ENCODE results near the gene ATP5PD.
"Not testable (repeated sequence)": the region's sequence is repeated elsewhere in the genome, so short reads cannot be mapped to it uniquely, and the experiment has no call there.

Gene ATP5PD

GRCh38 chr17:75059369-75060345, 12.9 kb upstream of the ATP5PD start:
- DNase-seq (ENCODE audit: low read depth in 2 of 3, low spot score in 2 of 3): no peak

DNA sequence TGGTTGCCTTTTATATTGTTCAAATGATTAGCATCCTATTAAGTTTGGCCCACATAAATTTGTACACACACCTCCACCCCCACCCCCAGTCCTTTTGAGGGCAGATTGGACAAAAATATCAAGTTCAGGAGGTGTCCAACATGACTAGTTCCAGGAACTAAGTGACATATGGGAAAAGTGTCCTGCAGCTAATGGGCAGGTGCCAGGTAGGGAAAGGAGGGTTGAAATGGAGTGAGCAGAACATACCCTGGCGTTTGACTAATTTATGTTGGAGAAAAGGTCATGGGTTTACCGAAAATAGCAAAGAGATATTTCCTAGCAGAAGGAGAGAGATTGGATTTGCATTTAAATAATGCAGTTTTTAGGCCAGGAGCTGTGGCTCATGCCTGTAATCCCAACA, 5.2 kb upstream of the ATP5PD start:
- no peak for DNase-seq (ENCODE audit: low read depth in 2 of 3, low spot score in 2 of 3)

GRCh38 chr17:75049706-75050105, 2.9 kb upstream of the ATP5PD start:
- no peak for DNase-seq (ENCODE audit: low read depth in 2 of 3, low spot score in 2 of 3)

- DNase-seq (ENCODE audit: low read depth in 2 of 3, low spot score in 2 of 3): no peak
These were observed 2.3 kb upstream of the ATP5PD start for GRCh38 chr17:75049057-75049456.

DNA sequence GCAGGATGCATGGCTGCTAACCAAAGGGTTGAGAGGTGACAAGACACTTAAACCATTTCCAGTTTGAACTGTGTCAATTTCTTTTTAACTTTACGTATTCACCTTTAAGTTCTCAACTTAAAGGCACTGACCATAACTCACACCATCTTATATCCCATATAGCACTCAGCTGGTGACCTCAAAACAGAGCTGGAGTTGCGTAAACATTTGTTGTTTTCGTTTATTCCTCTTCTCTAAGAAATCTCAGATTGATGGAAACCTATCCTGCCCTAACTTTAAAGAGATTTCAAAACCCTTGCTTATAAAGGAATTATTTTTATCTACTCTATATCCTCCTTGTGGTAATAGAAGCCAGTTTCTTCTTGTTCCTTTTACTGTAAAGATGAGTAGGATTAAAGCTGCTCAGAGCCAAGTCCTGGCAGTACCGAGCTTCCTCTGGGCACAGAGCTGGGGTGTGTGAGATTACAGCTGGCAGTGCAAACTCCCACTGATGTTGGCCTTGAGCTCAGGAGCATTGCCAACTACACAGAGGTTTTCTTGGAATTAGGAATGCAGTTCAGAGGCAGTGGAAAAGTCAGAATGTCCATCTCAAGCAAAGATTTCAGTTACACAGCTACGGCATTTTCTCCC, 1.6 kb upstream of the ATP5PD start:
- no peak for DNase-seq (ENCODE audit: low read depth in 2 of 3, low spot score in 2 of 3)

- no peak for DNase-seq (ENCODE audit: low read depth in 2 of 3, low spot score in 2 of 3)
These were observed 779 bp upstream of the ATP5PD start for GRCh38 chr17:75047398-75048098.

GRCh38 chr17:75045946-75046406, 793 bp downstream of the ATP5PD start:
- DNase-seq (ENCODE audit: low read depth in 2 of 3, low spot score in 2 of 3): not testable (repeated sequence)

- DNase-seq (ENCODE audit: low read depth in 2 of 3, low spot score in 2 of 3): no peak
These were observed 2.1 kb downstream of the ATP5PD start for GRCh38 chr17:75044716-75045115.

GRCh38 chr17:75043789-75044188, 3.0 kb downstream of the ATP5PD start:
- not testable (repeated sequence) for DNase-seq (ENCODE audit: low read depth in 2 of 3, low spot score in 2 of 3)

- no peak for DNase-seq (ENCODE audit: low read depth in 2 of 3, low spot score in 2 of 3)
These were observed 5.0 kb downstream of the ATP5PD start for GRCh38 chr17:75041656-75042280.

DNA sequence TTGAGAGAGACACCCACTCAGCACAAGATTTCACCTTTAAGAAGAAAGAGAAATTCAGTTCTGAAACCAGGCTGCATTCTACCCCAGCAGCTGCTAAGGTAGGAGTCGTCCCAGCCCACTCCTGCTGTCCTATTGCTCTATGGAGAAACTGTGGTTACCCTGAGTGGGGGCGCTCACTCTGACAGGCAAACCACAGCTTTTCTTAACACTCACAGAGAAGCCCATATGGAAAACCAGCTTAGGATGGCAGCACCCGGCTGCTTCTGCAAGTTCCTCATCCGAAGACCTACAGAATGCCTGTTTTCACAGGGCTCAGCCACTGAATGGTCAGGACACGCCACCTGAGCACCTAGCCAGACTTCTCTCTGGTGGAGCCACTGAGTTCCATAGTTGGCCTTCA, 7.5 kb downstream of the ATP5PD start:
- DNase-seq (ENCODE audit: low read depth in 2 of 3, low spot score in 2 of 3): no peak

- no peak for DNase-seq (ENCODE audit: low read depth in 2 of 3, low spot score in 2 of 3)
These were observed 10.0 kb downstream of the ATP5PD start for GRCh38 chr17:75036643-75037268.

DNA sequence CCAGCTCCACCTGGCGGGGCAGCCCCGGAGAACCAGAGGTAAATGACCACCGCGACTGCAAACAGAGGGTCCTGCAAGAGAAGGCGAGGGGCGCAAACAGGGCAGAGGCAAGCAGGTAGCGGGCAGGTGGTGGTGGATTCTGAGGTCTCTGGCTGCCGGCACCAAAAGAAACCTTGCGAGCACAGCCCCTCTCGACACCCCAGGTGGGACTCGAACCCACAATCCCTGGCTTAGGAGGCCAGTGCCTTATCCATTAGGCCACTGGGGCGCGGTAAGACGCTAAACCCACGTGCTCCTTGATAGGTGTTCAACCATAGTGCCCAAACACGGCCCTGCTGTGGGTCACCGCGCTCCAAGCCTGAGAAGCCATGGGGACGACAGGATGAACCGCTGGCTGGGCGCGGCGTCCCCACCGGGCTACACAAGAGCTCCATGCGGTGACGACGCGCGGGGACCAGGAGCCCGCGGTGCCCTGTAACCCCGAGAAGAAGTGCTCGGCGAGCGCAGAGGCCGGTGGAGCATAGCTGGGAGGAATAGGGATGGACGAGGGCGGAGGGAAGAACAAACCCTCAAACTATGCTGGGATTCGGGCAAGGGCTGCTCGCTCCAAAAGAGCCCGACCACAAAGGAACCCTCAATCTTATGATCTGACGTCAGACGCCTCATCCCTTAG, 12.4 kb downstream of the ATP5PD start:
- peak; percentile 85 to 99 (median 98) for DNase-seq (ENCODE audit: low read depth in 2 of 3, low spot score in 2 of 3)

- peak; percentile 88 to 100 (median 100) for DNase-seq (ENCODE audit: low read depth in 2 of 3, low spot score in 2 of 3)
These were observed 13.2 kb downstream of the ATP5PD start for GRCh38 chr17:75033346-75034235.

DNA sequence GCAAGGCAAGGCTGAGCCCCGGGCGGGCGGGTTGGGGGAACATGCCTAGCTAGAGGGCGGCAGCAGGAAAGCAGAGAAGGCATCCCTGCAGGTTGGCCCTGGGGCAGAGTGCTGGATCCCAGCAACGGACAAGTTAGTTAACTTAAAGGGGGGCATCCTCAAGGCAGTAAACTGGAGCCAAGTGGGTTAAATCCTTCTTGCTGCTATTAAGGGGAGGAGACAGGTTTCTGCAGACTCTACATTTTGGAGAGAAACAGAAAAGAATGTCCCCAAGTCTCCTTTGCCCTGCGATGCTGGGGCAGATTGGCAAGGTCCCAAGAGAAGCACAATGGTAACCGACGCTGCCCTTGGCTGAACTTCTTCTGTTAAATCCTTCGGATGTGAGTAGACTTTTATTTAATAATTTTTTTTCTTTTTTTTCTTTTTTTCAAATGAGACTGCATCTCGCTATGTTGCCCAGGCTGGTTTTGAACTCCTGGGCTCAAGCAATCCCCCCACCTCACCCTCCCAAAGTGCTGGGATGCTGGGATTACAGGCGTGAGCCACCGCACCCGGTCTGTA, 14.0 kb downstream of the ATP5PD start:
- DNase-seq (ENCODE audit: low read depth in 2 of 3, low spot score in 2 of 3): no peak

- DNase-seq (ENCODE audit: low read depth in 2 of 3, low spot score in 2 of 3): no peak
These were observed 14.6 kb downstream of the ATP5PD start for GRCh38 chr17:75031972-75032719.

DNA sequence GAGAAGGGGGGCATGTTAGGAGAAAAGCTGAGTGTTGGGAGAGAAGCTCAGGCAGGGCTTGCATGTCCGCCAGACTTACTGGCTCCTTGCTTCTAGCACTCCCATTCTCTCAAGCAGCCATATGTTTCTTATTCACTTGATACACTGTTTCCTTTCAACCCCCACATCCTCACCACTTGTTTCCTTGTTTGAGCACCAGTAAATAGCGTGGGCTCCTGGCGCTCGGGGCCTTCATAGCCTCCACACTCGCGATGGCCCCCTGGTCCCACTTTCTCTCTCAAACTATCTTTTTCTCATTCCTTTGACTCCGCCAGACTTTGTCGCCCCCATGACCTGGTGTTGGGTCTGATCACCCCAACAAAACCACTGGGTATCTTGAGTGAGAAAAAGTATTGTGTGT, 16.6 kb downstream of the ATP5PD start:
- no peak for DNase-seq (ENCODE audit: low read depth in 2 of 3, low spot score in 2 of 3)

DNA sequence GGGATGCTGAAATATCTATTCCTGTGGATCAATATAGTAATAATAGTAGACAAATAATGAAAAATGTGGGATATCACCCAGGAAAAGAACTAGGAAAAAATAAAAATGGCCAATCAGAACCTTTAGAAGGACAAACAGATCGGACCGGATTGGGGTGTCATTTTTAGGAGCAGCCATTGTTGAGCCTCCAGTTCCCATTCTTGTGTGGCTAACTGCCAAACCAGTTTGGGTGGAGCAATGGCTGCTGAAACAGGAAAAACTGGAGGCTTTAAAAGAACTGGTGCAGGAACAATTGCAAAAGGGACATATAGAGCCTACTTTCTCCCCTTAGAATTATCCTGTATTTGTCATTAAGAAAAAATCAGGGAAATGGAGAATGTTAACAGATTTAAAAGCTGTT, 20.1 kb downstream of the ATP5PD start:
- DNase-seq (ENCODE audit: low read depth in 2 of 3, low spot score in 2 of 3): not testable (repeated sequence)
